HepG2 (cell line): ENCODE results near the gene SIX5.

Experiments used
- CTCF ChIP-seq: sonication (generic); formaldehyde crosslinking; IDR thresholded peaks from 2 replicates; pipeline ENCODE4 v1.5.0; 2020; ENCODE audit warnings: mild to moderate bottlenecking, missing genetic modification reagents, moderate library complexity
- FOXM1 ChIP-seq: sonication (generic); formaldehyde crosslinking; IDR thresholded peaks from 2 replicates; pipeline ENCODE4 v1.5.0; 2020; ENCODE audit warnings: missing genetic modification reagents
- IRF2 ChIP-seq: IDR thresholded peaks from 2 replicates; pipeline ENCODE4 v1.6.1; 2018; ENCODE audit warnings: missing genetic modification reagents, missing compliant biosample characterization
- KLF13 ChIP-seq: sonication (generic); formaldehyde crosslinking; IDR thresholded peaks from 2 replicates; pipeline ENCODE4 v1.4.0; 2020; ENCODE audit warnings: mild to moderate bottlenecking, missing genetic modification reagents
- MAX ChIP-seq: IDR thresholded peaks from 2 replicates; pipeline ENCODE4 v1.6.1; 2012; ENCODE audit warnings: inconsistent platforms
- RAD21 ChIP-seq: fragments of 450-650 bp; formaldehyde crosslinking; IDR thresholded peaks from 2 replicates; pipeline ENCODE4 v1.5.0; 2020; ENCODE audit warnings: mild to moderate bottlenecking
- REST ChIP-seq, 2 experiments: IDR thresholded peaks; 2 replicates each; pipeline ENCODE4 v1.6.1; 2011 to 2012; ENCODE audit warnings: low read length in 2 of 2, borderline replicate concordance in 1 of 2, low read depth in 1 of 2, mild to moderate bottlenecking in 1 of 2, moderate library complexity in 1 of 2
- RNF2 ChIP-seq: fragments of 450-650 bp; conservative IDR thresholded peaks from 2 replicates; pipeline ENCODE4 v1.6.1; 2016; ENCODE audit warnings: low read depth
- TARDBP ChIP-seq: sonication (generic); formaldehyde crosslinking; IDR thresholded peaks from 2 replicates; pipeline ENCODE4 v1.8.0; 2022; ENCODE audit warnings: mild to moderate bottlenecking, missing genetic modification reagents
- ZBTB44 ChIP-seq: sonication (generic); formaldehyde crosslinking; IDR thresholded peaks from 2 replicates; pipeline ENCODE4 v1.4.0; 2020; ENCODE audit warnings: missing genetic modification reagents
- ZEB1 ChIP-seq: IDR thresholded peaks from 2 replicates; pipeline ENCODE4 v1.6.1; 2012; ENCODE audit warnings: mild to moderate bottlenecking, low read depth, inconsistent platforms; ENCODE audit not compliant: insufficient replicate concordance
- ZFP62 ChIP-seq: sonication (generic); formaldehyde crosslinking; IDR thresholded peaks from 2 replicates; pipeline ENCODE4 v1.4.0; 2020; ENCODE audit warnings: missing genetic modification reagents
- ZNF580 ChIP-seq: IDR thresholded peaks from 2 replicates; pipeline ENCODE4 v1.6.1; 2016; ENCODE audit warnings: low read depth, borderline replicate concordance
- ZNF644 ChIP-seq: IDR thresholded peaks from 2 replicates; pipeline ENCODE4 v1.6.1; 2016; ENCODE audit warnings: low read depth

GRCh38 chr19:45746866-45747265 is 22.2 kb downstream of the SIX5 start:
- TF ChIP-seq TARDBP (CRISPR knock-in tag) (no peak), FOXM1 (CRISPR knock-in tag) (no peak), CTCF (CRISPR knock-in tag) (no peak), RAD21 (CRISPR knock-in tag) (no peak), IRF2 (CRISPR knock-in tag) (no peak), ZNF644 (no peak), MAX (no peak), ZEB1 (no peak), ZBTB44 (no peak), REST (IDR thresholded peaks at IDR 0.05; ENCODE audit: borderline replicate concordance in 1 of 2, low read depth in 1 of 2, low read length in 2 of 2) (no peak), KLF13 (no peak), ZNF580 (no peak), RNF2 (no peak), ZFP62 (CRISPR knock-in tag) (no peak)
